DMS53 treated with DMSO at 0.1 percent for 48 hours (cell line): ENCODE measurements around the gene EID3.
"Not testable (repeated sequence)": the region's sequence is repeated elsewhere in the genome, so short reads cannot be mapped to it uniquely, and the experiment has no call there.

ENCODE experiments used
- DNase-seq: peaks from one replicate; lab custom pipeline; 2025; ENCODE audit not compliant: unreplicated experiment; lab: John Stamatoyannopoulos, UW

EID3 gene

DNA sequence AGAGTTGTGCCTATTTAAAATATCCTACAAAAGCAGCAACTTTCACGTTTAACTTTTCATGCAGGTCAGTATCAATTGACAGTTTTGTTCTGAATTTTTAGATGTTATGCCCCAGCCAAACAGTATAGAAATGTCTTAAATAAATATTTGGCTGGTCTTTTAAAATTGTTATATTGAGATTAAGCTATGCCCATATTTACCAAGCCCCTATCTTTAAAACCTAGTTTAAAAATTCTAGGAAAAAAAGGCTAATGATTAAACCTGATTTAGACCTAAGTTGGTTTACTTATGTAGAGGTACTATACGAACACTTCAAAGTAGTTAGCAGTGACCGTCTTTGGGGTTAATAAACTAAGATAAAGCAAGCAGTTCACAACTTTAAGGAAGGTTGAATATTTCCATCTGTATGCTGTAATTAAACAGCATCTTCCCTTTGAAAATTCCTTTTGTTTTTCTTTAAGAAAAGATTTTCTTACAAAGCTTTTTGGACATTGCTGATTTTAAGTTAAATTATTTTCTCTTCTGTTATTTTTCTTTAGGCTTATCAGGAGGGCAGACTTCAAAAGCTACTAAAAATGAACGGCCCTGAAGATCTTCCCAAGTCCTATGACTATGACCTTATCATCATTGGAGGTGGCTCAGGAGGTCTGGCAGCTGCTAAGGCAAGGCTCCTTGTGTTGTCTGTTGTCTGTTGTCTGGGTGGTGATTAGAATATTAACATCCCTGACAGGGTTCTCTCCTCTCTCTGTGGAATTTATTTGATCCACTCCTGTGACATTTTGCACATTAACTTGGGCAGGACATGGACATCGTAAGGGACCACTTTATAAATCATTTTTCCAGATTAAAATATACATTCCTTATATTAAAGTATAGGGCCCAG, 7.5 kb downstream of the EID3 start:
- no peak for DNase-seq

DNA sequence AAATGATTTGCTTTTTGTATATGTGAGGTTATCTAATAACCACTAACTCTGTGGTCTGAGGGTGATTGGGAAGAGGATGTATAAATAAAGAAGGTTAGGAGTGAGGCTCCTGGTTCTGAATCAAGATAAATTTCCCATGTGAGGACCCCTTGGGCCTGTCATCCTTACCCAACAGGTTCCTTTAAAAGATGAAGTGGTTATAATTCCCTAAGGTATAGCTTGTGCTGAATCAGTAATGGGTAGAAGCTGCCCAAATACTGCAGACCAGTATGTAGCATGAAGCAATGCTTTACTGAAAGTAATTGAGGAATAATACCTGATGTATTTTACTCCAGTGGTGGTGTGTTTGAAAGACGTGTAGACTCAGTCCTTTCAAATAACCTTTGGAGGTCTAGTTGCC, 8.7 kb downstream of the EID3 start:
- no peak for DNase-seq

DNA sequence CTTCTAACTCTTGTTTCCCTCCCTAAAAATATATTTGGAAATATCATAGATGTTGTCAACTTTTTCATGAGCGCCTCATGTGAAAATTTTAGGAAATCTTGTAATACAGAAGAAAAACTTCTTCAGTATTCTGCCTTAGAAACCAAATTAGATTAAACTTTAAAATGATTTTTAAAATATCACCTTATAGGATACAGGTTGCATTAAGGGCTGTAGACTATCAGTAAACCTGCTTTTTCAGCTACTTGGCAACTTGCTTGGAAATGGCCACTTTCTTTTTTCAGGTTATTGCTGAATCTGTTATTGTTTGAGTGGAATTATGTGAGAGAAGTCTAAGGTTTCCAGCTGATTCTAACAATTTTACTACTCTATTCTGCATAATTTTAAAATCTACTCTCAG, 9.1 kb downstream of the EID3 start:
- DNase-seq = no peak

DNA sequence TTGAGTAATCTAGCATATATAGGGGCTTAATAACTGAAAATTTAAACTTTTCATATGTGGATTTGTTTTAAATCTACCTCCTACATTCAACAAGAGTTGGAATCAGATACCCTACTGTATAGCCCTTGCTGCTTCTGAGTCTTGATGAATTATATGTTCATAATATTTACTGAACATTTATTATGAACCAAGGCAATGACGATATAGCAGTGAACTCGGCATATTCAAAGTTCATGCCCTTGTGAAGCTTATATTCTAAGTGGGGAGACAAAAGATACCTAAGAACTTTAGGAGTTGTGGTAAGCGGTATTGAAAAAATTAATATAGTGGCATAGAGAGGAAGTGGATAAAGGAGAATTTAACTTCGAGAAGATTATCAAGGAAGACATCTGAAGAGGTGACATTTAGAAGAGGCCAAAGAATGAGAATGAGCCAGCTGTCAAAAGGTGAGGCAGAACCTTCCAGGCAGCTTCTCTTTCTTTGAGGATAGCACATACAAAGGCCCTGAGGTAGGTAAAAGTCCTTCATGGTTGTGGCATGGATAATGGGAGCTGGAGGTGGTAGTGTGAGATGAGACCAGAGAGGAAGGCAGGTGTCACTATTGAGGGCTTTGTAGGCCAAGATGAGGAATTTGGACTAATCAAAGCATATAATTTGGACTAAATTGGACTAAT, 10.2 kb downstream of the EID3 start:
- DNase-seq = no peak

DNA sequence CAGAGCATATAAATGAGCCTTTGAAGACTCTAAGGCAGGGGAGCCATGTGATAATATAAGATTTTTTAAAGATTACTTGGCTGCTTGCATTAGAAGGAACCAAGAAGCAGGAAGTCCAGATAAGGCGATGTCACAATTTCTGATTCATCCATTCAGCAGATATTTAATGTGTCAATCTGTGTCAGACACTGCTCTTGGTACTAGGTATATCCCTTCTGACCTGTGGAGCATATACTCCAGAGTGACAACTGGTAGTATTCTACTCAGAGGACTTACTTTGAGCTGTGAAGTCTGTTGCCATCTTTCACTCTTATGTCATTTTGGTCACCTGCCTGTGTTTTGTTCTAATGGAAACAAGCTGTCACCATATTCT, 10.7 kb downstream of the EID3 start:
- no peak for DNase-seq

DNA sequence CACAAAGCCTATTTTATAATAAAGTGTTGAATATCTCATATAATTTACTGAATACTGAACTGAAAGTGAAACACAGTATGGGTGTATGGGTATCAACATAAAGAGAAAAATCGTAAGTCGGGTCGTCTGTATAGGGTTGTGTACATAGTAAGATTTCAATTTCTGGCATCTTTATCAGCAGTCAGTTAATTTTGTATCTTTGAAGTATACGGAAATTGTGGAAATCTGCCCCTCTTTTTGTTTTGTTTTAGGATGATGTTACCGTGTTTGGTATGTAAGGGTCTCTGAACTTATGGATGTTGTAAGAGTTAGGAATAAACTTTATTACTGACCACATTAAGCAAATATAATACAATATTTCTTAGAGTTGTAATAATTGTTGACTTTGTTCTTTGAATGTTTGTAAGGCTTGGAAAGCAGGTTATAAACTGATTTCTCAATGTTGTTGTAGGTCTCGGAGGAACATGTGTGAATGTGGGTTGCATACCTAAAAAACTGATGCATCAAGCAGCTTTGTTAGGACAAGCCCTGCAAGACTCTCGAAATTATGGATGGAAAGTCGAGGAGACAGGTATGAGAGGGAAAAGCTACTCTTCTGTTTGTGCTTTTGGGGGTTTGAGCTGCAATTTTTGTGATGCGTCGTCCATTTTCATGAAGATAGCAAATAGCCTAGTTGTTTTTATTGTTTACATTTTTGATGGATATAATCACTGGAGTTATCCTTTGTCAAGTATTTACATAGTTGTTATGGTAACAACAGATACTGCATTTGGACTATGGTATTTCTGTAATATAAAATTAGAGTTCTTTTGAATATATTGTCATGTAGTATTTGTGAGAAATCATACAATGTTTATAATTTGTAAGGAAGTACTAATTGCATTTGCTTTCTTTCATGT, 12.0 kb downstream of the EID3 start:
- DNase-seq = no peak

DNA sequence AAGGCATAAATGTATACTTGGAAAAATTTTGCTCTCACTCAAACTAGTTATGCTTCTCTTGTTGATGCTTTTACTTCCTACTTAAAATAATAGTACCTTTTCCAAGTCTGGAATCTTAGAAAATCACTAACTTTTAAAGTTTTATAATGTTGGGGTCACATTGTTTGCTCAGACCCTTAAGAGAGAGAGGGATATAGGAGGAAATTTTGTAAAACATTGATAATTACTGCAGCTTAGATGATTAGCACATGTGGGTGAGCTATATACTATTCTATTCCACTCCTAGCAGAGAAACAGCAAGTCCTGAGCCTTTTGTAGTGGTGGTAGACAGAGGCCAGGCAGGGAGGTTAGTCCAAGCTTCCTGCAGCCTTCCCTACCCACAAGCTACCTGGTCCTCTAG, 13.4 kb downstream of the EID3 start:
- no peak for DNase-seq

DNA sequence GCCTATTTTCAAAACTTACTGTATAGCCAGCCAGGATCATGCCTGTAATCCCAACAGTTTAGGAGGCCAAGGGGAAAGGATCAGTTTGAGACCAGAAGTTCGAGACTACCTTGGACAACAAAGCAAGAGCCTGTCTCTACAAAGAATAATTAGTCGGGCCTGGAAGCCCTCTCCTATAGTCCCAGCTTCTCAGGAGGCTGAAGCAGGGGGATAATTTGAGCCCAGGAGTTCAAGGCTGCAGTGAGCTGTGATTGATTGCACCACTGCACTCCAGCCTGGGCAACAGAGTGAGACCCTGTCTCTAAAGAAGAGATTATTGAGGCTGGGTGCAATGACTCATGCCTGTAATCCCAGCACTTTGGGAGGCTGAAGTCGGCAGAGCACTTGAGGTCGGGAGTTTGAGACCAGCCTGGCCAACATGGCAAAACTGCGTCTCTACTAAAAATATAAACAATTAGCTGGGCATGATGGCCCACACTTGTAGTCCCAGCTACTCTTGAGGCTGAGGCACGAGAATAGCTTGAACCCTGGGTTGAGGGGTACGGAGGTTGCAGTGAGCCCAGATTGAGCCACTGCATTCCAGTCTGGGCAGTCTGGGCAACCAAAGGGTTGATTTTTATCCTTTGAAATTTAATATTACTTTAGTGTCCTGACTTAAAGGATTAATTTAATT, 14.1 kb downstream of the EID3 start:
- no peak for DNase-seq

DNA sequence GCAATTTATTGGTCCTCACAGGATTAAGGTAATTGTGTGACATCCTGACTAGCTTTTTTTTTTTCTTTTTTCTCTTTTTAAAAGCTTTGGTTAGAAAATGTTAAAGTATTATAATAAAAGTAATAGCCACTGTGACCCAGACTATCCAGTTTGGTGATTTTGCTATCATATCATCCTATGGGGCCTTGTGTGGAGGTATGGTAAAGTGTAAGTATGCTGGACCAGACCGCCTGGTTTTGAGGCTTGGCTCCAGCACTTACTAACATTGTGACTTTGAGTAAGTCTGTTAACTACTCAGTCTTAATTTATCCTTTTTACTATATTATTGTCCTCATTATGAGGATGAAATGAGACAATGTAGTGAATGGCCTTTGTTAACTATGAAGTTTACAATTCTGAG, 15.5 kb downstream of the EID3 start:
- no peak for DNase-seq

DNA sequence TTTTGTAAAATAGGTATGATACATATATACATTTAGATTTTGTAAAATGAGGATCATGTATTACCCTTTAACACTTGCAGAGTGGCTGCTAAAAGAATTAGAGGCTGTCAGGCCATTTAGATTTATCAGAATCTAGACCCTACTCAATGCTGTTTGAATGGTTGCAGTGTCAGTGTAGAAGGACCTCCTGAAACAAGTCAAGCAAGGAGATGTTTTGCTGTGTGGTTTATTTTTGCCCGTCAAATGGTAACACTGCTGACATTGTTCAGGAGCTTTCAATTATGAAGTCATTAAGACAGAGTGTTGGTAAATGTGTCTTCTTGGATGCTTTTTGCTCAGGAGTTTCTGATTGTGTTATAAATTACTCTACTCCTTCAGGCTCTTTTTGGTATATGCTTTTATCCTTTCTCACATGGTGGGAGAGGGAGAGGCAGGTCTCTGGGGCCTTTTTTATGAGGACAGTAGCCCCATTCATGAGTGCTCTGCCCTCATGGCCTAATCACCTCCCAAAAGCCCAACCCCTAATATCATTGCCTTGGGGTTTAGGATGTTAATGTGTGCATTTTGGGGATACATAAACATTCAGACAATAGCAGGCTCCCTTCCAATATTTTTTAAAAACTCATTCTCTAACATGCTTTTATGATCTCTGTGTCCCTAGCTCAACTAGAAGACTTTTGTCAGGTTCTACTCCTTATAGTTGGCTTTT, 16.5 kb downstream of the EID3 start:
- no peak for DNase-seq

DNA sequence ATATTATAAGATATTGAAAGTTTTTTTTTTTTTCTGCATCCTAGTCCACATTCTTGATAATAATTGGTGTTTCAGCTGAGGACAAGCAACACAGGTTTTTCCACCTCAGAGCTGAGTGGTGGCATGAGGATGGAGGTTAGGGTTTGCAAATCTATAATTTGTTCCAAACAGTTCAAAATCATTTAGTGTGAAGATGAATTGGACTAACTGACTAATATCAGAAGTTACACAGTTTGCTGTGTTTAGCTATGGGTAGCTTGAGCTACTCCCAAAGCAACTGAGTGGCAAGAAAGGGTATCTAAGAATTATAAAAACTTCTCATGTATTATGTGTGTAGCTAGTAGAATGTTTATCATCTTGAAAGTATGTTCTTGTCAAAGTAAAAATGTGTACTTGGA, 17.1 kb downstream of the EID3 start:
- no peak for DNase-seq

DNA sequence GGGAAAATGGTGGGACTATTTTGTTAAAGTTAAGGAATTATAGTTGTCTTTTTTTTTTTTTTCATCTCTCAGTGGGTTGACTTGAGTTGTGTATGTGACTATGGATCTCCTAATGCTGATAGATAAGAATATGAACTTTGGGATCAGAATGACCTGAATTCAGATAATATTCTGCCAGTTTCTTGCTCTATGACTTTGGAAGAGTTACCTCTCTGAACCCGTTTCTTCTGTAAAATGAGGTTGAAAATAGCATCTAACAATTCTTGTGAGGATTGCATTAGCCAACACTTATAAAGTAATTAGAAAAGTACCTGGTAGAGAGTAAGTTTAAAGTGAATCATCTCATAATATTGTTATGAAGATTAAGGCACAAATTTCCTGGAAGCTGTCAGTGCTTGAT, 18.4 kb downstream of the EID3 start:
- no peak for DNase-seq

DNA sequence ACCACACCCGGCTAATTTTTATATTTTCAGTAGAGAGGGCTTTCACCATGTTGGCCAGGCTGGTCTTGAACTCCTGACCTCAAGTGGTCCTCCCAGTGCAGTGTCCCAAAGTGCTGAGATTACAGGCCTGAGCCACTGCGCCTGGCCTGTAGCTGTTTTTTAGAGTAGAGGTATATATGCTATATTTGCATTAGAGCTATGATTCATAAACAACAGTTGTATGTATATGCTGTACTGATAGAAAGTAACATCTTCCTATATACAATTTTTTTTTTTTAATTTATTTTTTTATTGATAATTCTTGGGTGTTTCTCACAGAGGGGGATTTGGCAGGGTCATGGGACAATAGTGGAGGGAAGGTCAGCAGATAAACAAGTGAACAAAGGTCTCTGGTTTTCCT, 19.0 kb downstream of the EID3 start:
- not testable (repeated sequence) for DNase-seq

DNA sequence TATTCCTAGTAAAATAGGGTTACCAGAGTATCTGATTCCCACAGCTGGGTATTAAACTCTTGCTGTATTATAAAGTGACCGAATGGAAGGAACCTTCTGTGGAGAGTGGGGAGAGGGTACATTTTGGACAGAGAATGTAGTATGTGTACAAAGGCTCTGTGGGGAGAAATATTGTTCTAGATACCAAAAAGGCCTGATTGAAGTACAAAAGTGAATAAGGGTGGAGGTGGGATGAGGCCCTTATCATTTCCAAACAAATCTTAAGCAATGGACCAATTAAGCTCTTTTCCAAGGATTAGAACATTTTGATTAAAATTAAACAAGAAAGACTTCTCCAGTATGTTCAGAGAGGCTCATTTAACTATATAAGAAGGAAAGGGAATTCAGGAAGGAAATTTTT, 20.4 kb downstream of the EID3 start:
- DNase-seq = no peak

DNA sequence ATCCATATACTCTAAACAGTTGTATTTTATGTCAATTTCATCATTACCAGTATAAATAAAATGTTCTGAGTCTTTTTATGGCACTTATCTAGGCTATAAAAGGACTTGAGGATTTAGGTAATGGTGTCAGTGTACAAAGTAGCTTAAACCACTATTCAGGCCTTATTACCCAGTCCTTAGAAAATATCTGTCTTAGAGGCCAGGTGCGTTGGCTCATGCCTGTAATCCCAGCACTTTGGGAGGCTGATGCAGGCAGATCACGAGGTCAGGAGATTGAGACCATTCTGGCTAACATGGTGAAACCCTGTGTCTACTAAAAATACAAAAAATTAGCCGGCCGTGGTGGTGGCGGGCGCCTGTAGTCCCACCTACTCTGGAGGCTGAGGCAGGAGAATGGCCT, 24.7 kb downstream of the EID3 start:
- DNase-seq = not testable (repeated sequence)

DNA sequence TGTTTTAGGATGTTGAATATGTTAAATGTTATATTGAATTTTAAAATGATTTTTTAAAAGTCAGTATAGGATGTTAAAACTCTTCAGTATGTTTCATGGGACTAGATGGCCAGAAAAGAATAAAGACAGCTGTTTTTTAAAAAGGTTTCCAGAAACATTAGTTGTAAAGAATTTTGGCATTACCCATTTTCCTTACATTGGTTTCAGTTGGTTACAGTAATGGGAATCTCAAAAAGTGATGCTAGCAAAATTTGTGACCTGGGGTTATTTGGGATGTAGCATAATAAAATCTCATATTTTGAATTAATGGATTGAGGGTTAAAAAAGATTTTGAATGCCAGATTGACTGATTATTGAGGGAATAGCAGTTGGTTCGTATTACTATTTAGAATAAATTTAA, 25.3 kb downstream of the EID3 start:
- no peak for DNase-seq

DNA sequence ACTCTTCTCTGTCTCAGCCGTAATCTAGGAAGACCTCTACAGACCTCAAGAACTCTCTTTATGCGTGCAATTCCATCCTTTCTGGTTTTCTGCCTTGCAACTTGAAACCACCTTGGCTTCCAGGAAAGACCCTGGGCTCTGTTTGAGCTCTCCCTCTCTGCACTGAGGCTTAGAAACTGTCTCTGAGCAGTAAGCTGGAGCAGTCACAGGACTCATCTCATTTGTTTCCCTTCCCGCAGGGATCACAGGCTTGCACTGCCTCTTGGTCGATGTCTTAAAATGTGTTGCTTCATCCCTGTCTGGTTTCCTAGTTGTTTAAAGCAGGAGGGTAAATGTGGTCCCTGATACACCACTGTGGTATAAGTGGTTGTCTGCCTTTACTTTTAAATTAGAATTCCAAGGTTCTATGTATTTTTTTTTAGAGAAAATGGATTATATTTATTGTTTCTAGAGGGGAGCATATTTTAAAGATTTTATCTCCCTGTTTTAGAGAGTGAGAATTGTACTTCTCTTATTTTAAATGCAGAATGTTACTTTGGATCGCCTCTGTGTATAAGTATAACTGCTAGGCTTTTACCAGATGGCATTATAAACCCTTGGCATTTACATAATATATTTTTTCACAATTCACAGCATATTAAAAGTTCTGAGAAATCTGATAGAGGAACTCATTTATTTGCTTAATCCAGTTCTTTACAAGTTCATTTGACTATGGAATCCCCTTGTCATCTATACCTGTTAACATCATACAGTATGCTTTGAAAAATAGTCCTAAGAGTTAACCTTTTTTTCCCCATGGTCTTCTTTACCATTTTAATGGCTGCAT, 26.4 kb downstream of the EID3 start:
- no peak for DNase-seq

DNA sequence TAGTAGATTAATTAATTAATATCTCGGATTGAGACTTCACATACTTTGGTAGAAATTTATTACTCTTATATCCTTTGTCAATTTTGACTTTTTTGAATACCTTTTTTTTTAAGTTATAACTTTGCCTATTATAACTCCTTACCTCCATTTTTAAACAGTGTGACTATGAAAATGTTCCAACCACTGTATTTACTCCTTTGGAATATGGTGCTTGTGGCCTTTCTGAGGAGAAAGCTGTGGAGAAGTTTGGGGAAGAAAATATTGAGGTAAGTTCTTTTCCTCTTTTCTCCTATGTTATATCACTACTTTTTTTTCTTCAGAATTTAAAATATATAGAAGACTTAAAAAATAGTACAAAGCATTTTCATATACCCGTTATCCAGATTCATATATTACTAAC, 27.8 kb downstream of the EID3 start:
- no peak for DNase-seq

DNA sequence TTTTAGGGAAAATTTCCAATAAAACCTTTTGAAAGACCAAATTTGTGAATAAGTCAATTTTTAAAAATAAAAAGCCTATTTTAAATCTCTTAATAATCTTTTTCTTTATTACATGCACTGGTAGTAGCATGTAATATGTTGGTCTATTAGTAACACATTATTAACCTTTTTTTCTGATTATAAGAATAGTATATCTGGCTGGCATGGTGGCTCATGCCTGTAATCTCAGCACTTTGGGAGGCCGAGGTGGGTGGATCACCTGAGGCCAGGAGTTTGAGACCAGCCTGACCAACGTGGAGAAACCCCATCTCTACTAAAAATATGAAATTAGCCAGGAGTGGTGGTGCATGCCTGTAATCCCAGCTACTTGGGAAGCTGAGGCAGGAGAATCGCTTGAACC, 28.7 kb downstream of the EID3 start:
- DNase-seq = not testable (repeated sequence)
